Glutamatergic neuron (in vitro differentiated cells): Measurements from ENCODE around the gene SDSL. TPM values are rescaled to one million over a fixed set of nuclear protein-coding genes. Genes with fewer than 3 reads are reported as not detected.

ENCODE experiments used
- DNase-seq: peaks from one replicate; pipeline ENCODE4 v3.0.0; 2022
- H3K27ac Mint-ChIP-seq: one replicate; pipeline ENCODE4 v1.8.0; 2020; ENCODE audit warnings: mild to moderate bottlenecking, mixed read lengths, inconsistent platforms; ENCODE audit not compliant: unreplicated experiment
- H3K27me3 Mint-ChIP-seq: one replicate; pipeline ENCODE4 v1.8.0; 2020; ENCODE audit warnings: mild to moderate bottlenecking, moderate library complexity, mixed read lengths, inconsistent platforms; ENCODE audit not compliant: unreplicated experiment
- H3K36me3 Mint-ChIP-seq: one replicate; pipeline ENCODE4 v1.8.0; 2020; ENCODE audit warnings: mild to moderate bottlenecking, mixed read lengths, inconsistent platforms; ENCODE audit not compliant: unreplicated experiment
- H3K4me1 Mint-ChIP-seq: one replicate; pipeline ENCODE4 v1.8.0; 2020; ENCODE audit warnings: mild to moderate bottlenecking, low read depth, mixed read lengths, inconsistent platforms; ENCODE audit not compliant: unreplicated experiment
- H3K4me3 Mint-ChIP-seq: one replicate; pipeline ENCODE4 v1.8.0; 2020; ENCODE audit warnings: mild to moderate bottlenecking, mixed read lengths, inconsistent platforms; ENCODE audit not compliant: unreplicated experiment
- H3K9me3 Mint-ChIP-seq: one replicate; pipeline ENCODE4 v1.8.0; 2020; ENCODE audit warnings: mild to moderate bottlenecking, moderate library complexity, mixed read lengths, inconsistent platforms; ENCODE audit not compliant: unreplicated experiment
- CTCF ChIP-seq: fragments of 200-600 bp; sonication (generic); IDR thresholded peaks from one replicate; pipeline ENCODE4 v1.5.0; 2021; ENCODE audit not compliant: partially characterized antibody, unreplicated experiment
- total RNA-seq: library from RNA; stranded (reverse); fragmentation: NEBNext Ultra II Directional; extraction: Animal tissue kit (Norgen Biotek cat#: 25700); gene quantifications from one replicate; pipeline ENCODE4 v1.2.1, GENCODE V29; 2021; ENCODE audit not compliant: unreplicated experiment

SDSL gene
- total RNA-seq, 1 donor from 2014 or later: 0.74 TPM

- no peak for TF ChIP-seq CTCF
- Mint-ChIP-seq H3K4me3 (no peak overlapping the region), H3K27ac (no peak overlapping the region)
Measured at GRCh38 chr12:113399490-113399889, 22.7 kb upstream of the SDSL start.

GRCh38 chr12:113400362-113400761 lies 21.8 kb upstream of the SDSL start:
- no peak for DNase-seq
- H3K36me3 Mint-ChIP-seq: no peaks in the 10 kb centered on the region
- peaks cover 2% of the 10 kb centered on the region for H3K9me3 Mint-ChIP-seq
- H3K4me1 Mint-ChIP-seq: peaks cover 5% of the 10 kb centered on the region
- TF ChIP-seq CTCF: no peak
- peaks cover 6% of the 10 kb centered on the region for H3K27me3 Mint-ChIP-seq
- H3K4me3 Mint-ChIP-seq: no peak overlapping the region
- no peak overlapping the region for H3K27ac Mint-ChIP-seq

More at GRCh38 chr12:113399490-113399889, 22.7 kb upstream of the SDSL start:
- Mint-ChIP-seq H3K4me1 (peaks cover 5% of the 10 kb centered on the region), H3K27me3 (peaks cover 4% of the 10 kb centered on the region), H3K36me3 (no peaks in the 10 kb centered on the region), H3K9me3 (peaks cover 2% of the 10 kb centered on the region)
- DNase-seq: no peak

DNA sequence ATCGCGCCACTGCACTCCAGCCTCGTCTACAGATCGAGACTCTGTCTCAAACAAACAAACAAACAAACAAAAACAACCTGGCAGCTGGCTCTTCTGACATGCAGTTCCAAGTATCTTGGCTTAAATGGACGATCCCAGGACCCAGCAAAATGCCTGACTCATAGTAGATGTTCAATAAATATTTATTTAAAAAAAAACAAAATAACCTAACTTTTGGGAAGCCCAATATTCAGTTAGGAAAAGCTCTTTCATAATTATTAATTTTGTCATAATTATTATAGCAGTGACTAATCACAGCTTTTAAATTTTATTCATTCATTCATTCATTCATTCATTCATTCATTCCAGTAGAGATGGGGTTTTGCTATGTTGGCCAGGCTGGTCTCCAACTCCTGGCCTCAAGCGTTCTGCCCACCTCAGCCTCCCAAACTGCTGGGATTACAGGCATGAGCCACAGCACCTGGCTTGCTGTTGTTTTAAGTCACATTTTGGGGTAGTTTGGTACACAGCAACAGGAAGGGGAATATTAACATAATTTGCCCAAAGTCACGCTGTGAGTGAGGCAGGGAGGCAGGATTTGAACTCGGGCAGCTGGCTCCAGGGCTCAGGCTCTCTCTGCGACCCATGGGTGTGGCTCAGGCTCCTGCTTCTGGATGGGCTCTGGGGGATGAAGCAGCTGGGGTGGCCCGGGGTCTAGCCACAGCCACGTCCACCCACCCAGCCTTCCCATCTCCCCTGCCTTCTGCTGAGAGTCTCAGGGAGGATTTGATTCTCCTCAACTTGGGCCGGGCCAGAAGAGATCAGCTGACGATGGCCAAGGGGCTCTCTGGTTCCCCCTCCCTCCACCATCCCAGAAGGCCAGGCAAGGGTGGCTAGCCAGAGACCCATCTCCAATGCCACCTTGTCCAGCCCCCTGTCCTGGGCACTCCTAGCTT lies 20.8 kb upstream of the SDSL start:
- DNase-seq: no peak
- Mint-ChIP-seq H3K4me1 (peaks cover 5% of the 10 kb centered on the region), H3K36me3 (no peaks in the 10 kb centered on the region), H3K27ac (no peak overlapping the region), H3K4me3 (no peak overlapping the region), H3K9me3 (peaks cover 2% of the 10 kb centered on the region), H3K27me3 (peaks cover 7% of the 10 kb centered on the region)
- no peak for TF ChIP-seq CTCF

- H3K4me1 Mint-ChIP-seq: peaks cover 1% of the 10 kb centered on the region
- H3K9me3 Mint-ChIP-seq: peaks cover 2% of the 10 kb centered on the region
- no peak overlapping the region for H3K27ac Mint-ChIP-seq
- no peak for DNase-seq
- H3K36me3 Mint-ChIP-seq: no peaks in the 10 kb centered on the region
- TF ChIP-seq CTCF: no peak
- no peak overlapping the region for H3K4me3 Mint-ChIP-seq
- peaks cover 4% of the 10 kb centered on the region for H3K27me3 Mint-ChIP-seq
Measured at GRCh38 chr12:113402586-113403260, 19.5 kb upstream of the SDSL start.
